Body of pancreas (tissue), 4 donors: ENCODE results near the gene HMCN2.

Source experiments
- CTCF ChIP-seq, 7 experiments: fragments of 450-650 bp in 4 of 7; fragments of 200-600 bp in 3 of 7; sonication (generic) in 3 of 7; IDR thresholded peaks; one replicate each; pipeline ENCODE4 v1.5.1; 2016 to 2019; ENCODE audit warnings: antibody characterized with exemption in 7 of 7
- POLR2A ChIP-seq, 3 donors: fragments of 450-650 bp; IDR thresholded peaks; one replicate each; pipeline ENCODE4 v1.6.1; 2016; ENCODE audit warnings: antibody characterized with exemption in 3 of 3, mild to moderate bottlenecking in 2 of 3

GRCh38 chr9:130340011-130340410 is 74.5 kb downstream of the HMCN2 start:
- TF ChIP-seq POLR2A (IDR thresholded peaks at IDR 0.05) (no peak), CTCF (IDR thresholded peaks at IDR 0.05) (no peak)
